Muscle of leg (tissue), 11 donors: Measurements from ENCODE around the gene KIAA1328. TPM values are rescaled to one million over a fixed set of nuclear protein-coding genes. Genes with fewer than 3 reads are reported as not detected.
A peak's percentile ranks its signal among the peaks of the same experiment; 100 is the strongest.

Experiments used
- DNase-seq: peaks from one replicate; pipeline ENCODE4 v3.0.0; 2013
- H3K27ac ChIP-seq: one replicate; pipeline ENCODE4 v1.5.1; 2013; ENCODE audit warnings: mild to moderate bottlenecking, low read length, control low read depth
- H3K27me3 ChIP-seq: one replicate; pipeline ENCODE4 v1.6.1; 2013; ENCODE audit warnings: low read length; ENCODE audit not compliant: control insufficient read depth, insufficient read depth
- H3K36me3 ChIP-seq: one replicate; pipeline ENCODE4 v1.6.1; 2013; ENCODE audit warnings: low read length; ENCODE audit not compliant: control insufficient read depth, insufficient read depth
- H3K4me1 ChIP-seq: one replicate; pipeline ENCODE4 v1.6.1; 2013; ENCODE audit warnings: low read length; ENCODE audit not compliant: control insufficient read depth, insufficient read depth
- H3K4me3 ChIP-seq: one replicate; pipeline ENCODE4 v1.5.1; 2013; ENCODE audit warnings: low read length, control low read depth
- H3K9me3 ChIP-seq: replicated peaks from 2 replicates; pipeline ENCODE4 v1.6.1; 2013; ENCODE audit warnings: low read depth, low read length; ENCODE audit not compliant: control insufficient read depth
- WGBS: methylation state at CpG from one replicate; pipeline ENCODE4 v1.1.5; 2013; ENCODE audit warnings: missing lambda C conversion rate; ENCODE audit not compliant: insufficient coverage; 5-methylcytosine and 5-hydroxymethylcytosine counted together
- polyA plus RNA-seq, 8 donors: library from polyadenylated mRNA; unstranded; fragments of 120-200 nt; gene quantifications; one replicate each; pipeline versions ENCODE4 v1.2.1 to v1.2.3, GENCODE V29; 2013; ENCODE audit warnings: inconsistent platforms in 1 of 8, low replicate concordance in 1 of 8; ENCODE audit not compliant: insufficient read length in 8 of 8, insufficient read depth in 1 of 8
- total RNA-seq: library from RNA; stranded (reverse); fragments of 120-200 nt; gene quantifications from one replicate; pipeline ENCODE4 v1.2.4, GENCODE V29; 2013

Gene KIAA1328
- total and polyA plus RNA-seq, 9 donors, result 5.3 to 11.4 (median 6.1) TPM

- H3K4me3 ChIP-seq, result no peak overlapping the region
- no peak overlapping the region for H3K27ac ChIP-seq
- no peak for DNase-seq
- H3K36me3 ChIP-seq, result no peaks in the 10 kb centered on the region
- no peaks in the 10 kb centered on the region for H3K4me1 ChIP-seq
- no peaks in the 10 kb centered on the region for H3K9me3 ChIP-seq
- no peaks in the 10 kb centered on the region for H3K27me3 ChIP-seq
- no CpG with 5 or more reads among the region's 2 CpGs for WGBS
Measured at GRCh38 chr18:36929601-36930000, 100.7 kb downstream of the KIAA1328 start.

GRCh38 chr18:36931106-36931505 is 102.2 kb downstream of the KIAA1328 start:
- Histone ChIP-seq H3K27me3 (no peaks in the 10 kb centered on the region), H3K4me3 (no peak overlapping the region), H3K4me1 (no peaks in the 10 kb centered on the region), H3K27ac (no peak overlapping the region), H3K9me3 (no peaks in the 10 kb centered on the region), H3K36me3 (no peaks in the 10 kb centered on the region)
- WGBS, result 70% methylated on average over 2 of the region's 4 CpGs
- DNase-seq, result no peak

DNA sequence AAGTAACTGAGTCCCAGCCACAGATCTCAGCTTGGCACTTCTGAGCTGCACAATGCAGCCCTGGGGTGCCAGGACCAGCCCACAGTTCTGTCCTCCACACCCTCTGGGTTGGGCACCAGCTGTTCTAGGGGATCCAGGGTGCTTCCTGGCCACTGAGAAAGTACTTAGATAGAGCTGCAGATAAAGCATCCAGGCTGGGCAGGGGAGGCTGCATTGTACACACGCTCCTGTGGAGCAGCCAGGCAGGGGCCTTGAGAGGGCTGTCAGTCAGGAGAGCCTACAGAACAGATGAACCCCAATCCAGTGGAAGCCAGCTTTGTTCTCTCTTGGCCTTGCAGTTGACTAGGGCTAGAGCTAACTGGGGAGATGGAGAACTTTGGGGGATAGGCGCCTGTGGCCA is 104.6 kb downstream of the KIAA1328 start:
- Histone ChIP-seq H3K4me3 (no peak overlapping the region), H3K36me3 (no peaks in the 10 kb centered on the region), H3K27me3 (no peaks in the 10 kb centered on the region), H3K4me1 (no peaks in the 10 kb centered on the region), H3K9me3 (peaks cover 6% of the 10 kb centered on the region), H3K27ac (no peak overlapping the region)
- DNase-seq, result no peak
- WGBS, result 100% methylated on average over 2 of the region's 2 CpGs

DNA sequence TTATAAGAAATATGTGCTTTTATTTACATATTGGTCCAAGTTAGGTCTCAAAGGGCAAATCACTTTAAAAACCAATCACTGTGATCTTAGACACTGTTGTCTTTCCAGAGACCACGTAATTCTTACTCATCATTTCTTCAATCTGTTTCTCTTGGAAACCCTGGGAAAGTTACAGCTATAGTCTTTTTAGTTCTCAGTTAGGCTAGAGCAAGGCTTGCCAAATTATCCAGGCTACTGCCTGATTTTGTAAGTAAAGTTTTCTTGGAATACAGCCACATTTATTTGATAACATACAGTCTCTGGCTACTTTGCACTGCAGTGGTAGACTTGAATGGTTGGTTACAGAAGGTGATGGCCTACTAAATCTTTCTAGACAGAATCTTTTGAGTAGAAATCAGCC is 106.0 kb downstream of the KIAA1328 start:
- Histone ChIP-seq H3K27me3 (no peaks in the 10 kb centered on the region), H3K4me3 (no peak overlapping the region), H3K4me1 (no peaks in the 10 kb centered on the region), H3K27ac (no peak overlapping the region), H3K36me3 (no peaks in the 10 kb centered on the region), H3K9me3 (peaks cover 9% of the 10 kb centered on the region)
- no CpG with 5 or more reads among the region's 1 CpG for WGBS
- DNase-seq, result peak; percentile 50

DNA sequence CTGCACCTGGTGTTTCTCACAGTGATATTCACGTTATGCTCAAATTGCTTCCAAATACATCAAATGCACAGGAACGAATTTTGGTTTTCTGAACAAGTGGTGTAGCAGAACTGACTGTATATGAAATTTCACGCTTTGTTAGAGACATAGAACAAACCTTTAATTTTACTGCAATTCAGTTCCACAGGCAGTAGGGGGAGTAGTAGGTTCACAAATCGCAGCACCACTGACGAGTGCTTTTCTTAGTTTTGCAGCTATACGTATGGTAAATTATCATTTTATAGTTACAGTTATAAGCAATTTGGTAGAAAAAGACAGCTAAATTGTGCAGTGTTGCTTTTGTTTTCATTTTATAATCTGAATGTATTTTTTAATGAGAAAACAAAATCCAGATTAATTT is 113.3 kb downstream of the KIAA1328 start:
- no CpG with 5 or more reads among the region's 6 CpGs for WGBS
- no peak overlapping the region for H3K4me3 ChIP-seq
- no peak overlapping the region for H3K27ac ChIP-seq
- no peaks in the 10 kb centered on the region for H3K27me3 ChIP-seq
- no peak for DNase-seq
- H3K4me1 ChIP-seq, result no peaks in the 10 kb centered on the region
- H3K9me3 ChIP-seq, result peaks cover 9% of the 10 kb centered on the region
- no peaks in the 10 kb centered on the region for H3K36me3 ChIP-seq

DNA sequence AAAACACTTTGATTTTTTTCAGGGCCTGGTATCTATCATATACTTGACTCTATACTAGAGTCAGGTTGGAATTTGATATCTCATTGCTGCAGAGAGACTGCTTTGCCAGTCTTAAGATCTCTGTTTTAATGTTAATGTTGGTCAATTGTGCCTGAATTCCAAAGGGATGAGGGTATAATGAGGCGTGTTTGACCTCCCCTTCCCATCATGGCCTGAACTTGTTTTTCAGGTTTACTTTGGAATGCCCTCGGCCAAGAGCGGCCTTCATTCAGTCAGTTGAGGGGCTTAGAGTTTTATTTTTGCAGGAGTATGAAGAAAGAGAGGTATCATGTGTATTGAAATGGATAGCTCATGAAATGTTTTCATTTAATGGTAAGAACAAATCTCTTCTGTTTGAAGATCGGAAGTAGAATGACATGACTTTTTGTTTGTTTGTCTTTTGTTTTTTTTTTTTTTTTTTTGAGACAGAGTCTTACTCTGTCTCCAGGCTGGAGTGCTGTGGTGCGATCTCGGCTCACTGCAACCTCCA is 119.0 kb downstream of the KIAA1328 start:
- H3K27ac ChIP-seq, result no peak overlapping the region
- H3K27me3 ChIP-seq, result no peaks in the 10 kb centered on the region
- H3K4me3 ChIP-seq, result no peak overlapping the region
- 80% methylated on average over 2 of the region's 6 CpGs for WGBS
- H3K9me3 ChIP-seq, result no peaks in the 10 kb centered on the region
- H3K36me3 ChIP-seq, result no peaks in the 10 kb centered on the region
- H3K4me1 ChIP-seq, result no peaks in the 10 kb centered on the region
- no peak for DNase-seq

DNA sequence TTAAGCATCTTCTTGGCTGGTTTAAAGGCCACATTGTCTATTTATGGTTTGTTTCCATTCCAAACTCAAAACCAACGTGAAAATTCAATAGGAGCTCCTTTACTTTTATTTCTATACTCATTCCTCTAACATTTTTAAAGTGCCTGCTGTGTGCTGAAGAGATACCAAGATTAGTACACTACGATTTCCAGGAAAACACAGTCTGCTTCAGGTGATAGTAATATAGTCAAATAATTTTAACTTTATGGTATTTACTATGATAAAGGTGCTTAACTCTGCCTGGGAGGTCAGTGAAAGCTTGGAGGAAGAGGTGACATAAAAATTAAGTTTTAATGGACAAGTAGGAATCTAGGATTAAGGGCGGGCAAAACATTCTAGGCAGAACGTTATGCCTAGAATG is 121.4 kb downstream of the KIAA1328 start:
- no peaks in the 10 kb centered on the region for H3K9me3 ChIP-seq
- WGBS, result 0% methylated on average over 1 of the region's 4 CpGs

DNA sequence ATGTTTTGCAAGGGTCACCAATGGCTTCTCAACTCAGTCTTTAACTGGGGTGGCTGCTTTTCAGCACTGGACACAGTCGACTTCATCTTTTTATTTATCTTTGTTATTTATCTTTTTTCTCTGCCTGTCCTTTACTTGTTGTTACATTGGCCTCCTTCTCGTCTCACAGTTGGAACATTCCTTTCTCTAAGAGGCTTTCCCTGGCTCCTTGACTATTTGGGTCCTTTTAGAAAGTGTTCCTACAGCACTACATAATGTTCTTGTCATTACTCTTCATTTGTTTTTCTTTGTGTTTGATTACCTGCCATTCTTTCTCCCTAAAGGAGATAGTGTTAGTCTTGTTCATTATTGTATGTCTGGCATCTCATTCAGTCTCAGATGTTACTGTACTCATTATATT is 122.0 kb downstream of the KIAA1328 start:
- no CpG with 5 or more reads among the region's 2 CpGs for WGBS
- DNase-seq, result no peak
- Histone ChIP-seq H3K27me3 (no peaks in the 10 kb centered on the region), H3K36me3 (no peaks in the 10 kb centered on the region), H3K4me1 (no peaks in the 10 kb centered on the region), H3K9me3 (no peaks in the 10 kb centered on the region), H3K4me3 (no peak overlapping the region), H3K27ac (no peak overlapping the region)

More for the DNA sequence above, 121.4 kb downstream of the KIAA1328 start:
- H3K36me3 ChIP-seq, result no peaks in the 10 kb centered on the region
- H3K4me1 ChIP-seq, result no peaks in the 10 kb centered on the region
- H3K27me3 ChIP-seq, result no peaks in the 10 kb centered on the region
- DNase-seq, result no peak
- H3K4me3 ChIP-seq, result no peak overlapping the region
- H3K27ac ChIP-seq, result no peak overlapping the region

DNA sequence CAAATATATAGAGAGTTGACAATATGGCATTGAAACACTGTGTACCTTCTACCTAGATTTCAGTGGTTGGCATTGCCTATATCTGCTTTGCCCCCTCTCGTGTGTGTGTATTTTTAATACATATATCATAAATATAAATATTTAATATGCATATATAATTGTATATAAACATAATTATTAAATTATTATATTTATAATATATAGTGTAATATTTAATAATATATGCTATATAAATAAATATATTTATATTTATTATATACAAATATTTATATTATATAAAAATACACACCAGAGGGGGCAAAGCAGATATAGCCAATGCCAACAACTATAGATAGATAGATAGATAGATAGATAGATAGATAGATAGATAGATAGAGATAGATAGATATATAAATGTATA is 124.1 kb downstream of the KIAA1328 start:
- no CpG with 5 or more reads among the region's 1 CpG for WGBS
- no peaks in the 10 kb centered on the region for H3K36me3 ChIP-seq
- no peaks in the 10 kb centered on the region for H3K27me3 ChIP-seq
- H3K4me1 ChIP-seq, result no peaks in the 10 kb centered on the region
- no peak overlapping the region for H3K4me3 ChIP-seq
- H3K9me3 ChIP-seq, result no peaks in the 10 kb centered on the region
- H3K27ac ChIP-seq, result no peak overlapping the region
- no peak for DNase-seq

DNA sequence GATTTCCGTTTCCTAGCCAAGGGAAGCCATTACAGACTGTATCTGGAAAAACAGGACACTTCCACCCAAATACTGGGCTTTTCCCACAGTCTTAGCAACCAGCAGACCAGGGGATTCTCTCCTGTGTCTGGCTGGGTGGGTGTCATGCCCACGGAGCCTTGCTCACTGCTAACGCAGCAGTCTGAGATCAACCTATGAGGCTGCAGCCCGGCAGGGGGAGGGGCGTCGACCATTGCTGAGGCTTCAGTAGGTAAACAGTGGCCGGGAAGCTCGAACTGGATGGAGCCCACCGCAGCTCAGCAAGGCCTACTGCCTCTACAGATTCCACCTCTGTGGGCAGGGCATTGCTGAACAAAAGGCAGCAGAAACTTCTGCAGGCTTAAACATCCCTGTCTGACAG is 131.1 kb downstream of the KIAA1328 start:
- no peak overlapping the region for H3K27ac ChIP-seq
- no peaks in the 10 kb centered on the region for H3K4me1 ChIP-seq
- 97% methylated on average over 6 of the region's 9 CpGs for WGBS
- DNase-seq, result no peak
- H3K4me3 ChIP-seq, result no peak overlapping the region
- H3K9me3 ChIP-seq, result peaks cover 2% of the 10 kb centered on the region
- no peaks in the 10 kb centered on the region for H3K27me3 ChIP-seq
- H3K36me3 ChIP-seq, result peaks cover 2% of the 10 kb centered on the region

DNA sequence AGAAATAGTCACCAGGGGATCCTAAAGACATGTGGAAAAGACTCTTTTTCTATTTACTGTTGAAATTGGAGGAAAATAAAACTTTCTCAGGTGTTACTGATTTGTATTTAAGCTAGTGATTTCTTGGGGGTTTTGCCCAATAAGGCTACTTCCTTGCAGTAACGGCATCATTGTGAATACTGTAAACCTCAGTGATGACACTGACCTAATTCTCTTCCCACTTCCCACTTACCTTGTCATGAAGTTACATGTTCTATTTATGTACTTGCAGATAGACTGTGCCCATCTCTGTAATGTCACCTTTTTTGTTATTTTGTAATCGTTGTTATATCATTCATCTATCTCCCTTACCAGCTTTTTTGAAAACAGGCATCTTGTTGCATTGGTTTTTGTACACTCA is 134.5 kb downstream of the KIAA1328 start:
- no peak overlapping the region for H3K27ac ChIP-seq
- DNase-seq, result no peak
- WGBS, result no CpG with 5 or more reads among the region's 2 CpGs

More for the DNA sequence above, 134.5 kb downstream of the KIAA1328 start:
- H3K4me1 ChIP-seq, result no peaks in the 10 kb centered on the region
- H3K4me3 ChIP-seq, result no peak overlapping the region
- no peaks in the 10 kb centered on the region for H3K27me3 ChIP-seq
- peaks cover 2% of the 10 kb centered on the region for H3K36me3 ChIP-seq
- H3K9me3 ChIP-seq, result peaks cover 6% of the 10 kb centered on the region
